Trophoblast cell (in vitro differentiated cells and primary cell): ENCODE measurements around the gene FBN1.

Source experiments
- DNase-seq, 2 donors: peaks; one replicate each; pipeline ENCODE4 v3.0.0-alpha.2; 2016
- H2AFZ ChIP-seq: 2 replicates; pipeline ENCODE4 v1.6.1; 2013; ENCODE audit warnings: low read length, moderate library complexity, mild to moderate bottlenecking; ENCODE audit not compliant: insufficient read depth, poor library complexity
- H2AK5ac ChIP-seq: 2 replicates; pipeline ENCODE4 v1.6.1; 2013; ENCODE audit warnings: mild to moderate bottlenecking, low read length
- H2BK120ac ChIP-seq: 2 replicates; pipeline ENCODE4 v1.6.1; 2013; ENCODE audit warnings: low read length, mild to moderate bottlenecking, moderate library complexity; ENCODE audit not compliant: insufficient read depth, poor library complexity
- H2BK12ac ChIP-seq: 2 replicates; pipeline ENCODE4 v1.6.1; 2013; ENCODE audit warnings: mild to moderate bottlenecking, low read length, moderate library complexity
- H2BK5ac ChIP-seq: 2 replicates; pipeline ENCODE4 v1.6.1; 2013; ENCODE audit warnings: low read length, low read depth, moderate library complexity, mild to moderate bottlenecking; ENCODE audit not compliant: poor library complexity
- H3K14ac ChIP-seq: 2 replicates; pipeline ENCODE4 v1.6.1; 2013; ENCODE audit warnings: mild to moderate bottlenecking, low read length
- H3K18ac ChIP-seq: 2 replicates; pipeline ENCODE4 v1.6.1; 2013; ENCODE audit warnings: mild to moderate bottlenecking, low read length
- H3K23ac ChIP-seq: 2 replicates; pipeline ENCODE4 v1.6.1; 2013; ENCODE audit warnings: low read length
- H3K27ac ChIP-seq: 2 replicates; pipeline ENCODE4 v1.5.1; 2013; ENCODE audit warnings: low read depth, mild to moderate bottlenecking, inconsistent platforms, low read length, moderate library complexity
- H3K27me3 ChIP-seq: 2 replicates; pipeline ENCODE4 v1.6.1; 2013; ENCODE audit warnings: inconsistent platforms, mild to moderate bottlenecking, low read length, moderate library complexity; ENCODE audit not compliant: insufficient read depth
- H3K36me3 ChIP-seq, 2 experiments: 1 replicate in 1 of 2; 2 replicates in 1 of 2; pipeline ENCODE4 v1.6.1; 2013; ENCODE audit warnings: low read length in 2 of 2, mild to moderate bottlenecking in 2 of 2, moderate library complexity in 1 of 2; ENCODE audit not compliant: insufficient read depth in 2 of 2, control insufficient read depth in 1 of 2
- H3K4ac ChIP-seq: 2 replicates; pipeline ENCODE4 v1.6.1; 2013; ENCODE audit warnings: low read depth, mild to moderate bottlenecking, low read length, moderate library complexity
- H3K4me1 ChIP-seq, 2 experiments: 1 replicate in 1 of 2; 2 replicates in 1 of 2; pipeline ENCODE4 v1.6.1; 2013; ENCODE audit warnings: low read length in 2 of 2, mild to moderate bottlenecking in 2 of 2, moderate library complexity in 1 of 2; ENCODE audit not compliant: insufficient read depth in 2 of 2, control insufficient read depth in 1 of 2
- H3K4me2 ChIP-seq: 2 replicates; pipeline ENCODE4 v1.6.1; 2013; ENCODE audit warnings: inconsistent platforms, mild to moderate bottlenecking, low read length, moderate library complexity
- H3K4me3 ChIP-seq: 2 replicates; pipeline ENCODE4 v1.5.1; 2013; ENCODE audit warnings: mild to moderate bottlenecking, low read depth, low read length, inconsistent platforms
- H3K79me1 ChIP-seq: one replicate; pipeline ENCODE4 v1.6.1; 2013; ENCODE audit warnings: low read length
- H3K79me2 ChIP-seq: 2 replicates; pipeline ENCODE4 v1.6.1; 2013; ENCODE audit warnings: low read length, mild to moderate bottlenecking; ENCODE audit not compliant: control insufficient read depth, insufficient read depth, poor library complexity
- H3K9ac ChIP-seq: 2 replicates; pipeline ENCODE4 v1.6.1; 2013; ENCODE audit warnings: mild to moderate bottlenecking, low read length
- H3K9me3 ChIP-seq: 2 replicates; pipeline ENCODE4 v1.6.1; 2013; ENCODE audit warnings: low read depth, mild to moderate bottlenecking, control low read depth, inconsistent platforms, low read length; ENCODE audit not compliant: insufficient read depth
- H4K12ac ChIP-seq: 2 replicates; pipeline ENCODE4 v1.6.1; 2013; ENCODE audit warnings: low read depth, mild to moderate bottlenecking, low read length, moderate library complexity
- H4K8ac ChIP-seq: 2 replicates; pipeline ENCODE4 v1.6.1; 2013; ENCODE audit warnings: low read depth, mild to moderate bottlenecking, low read length, moderate library complexity
- H4K91ac ChIP-seq: one replicate; pipeline ENCODE4 v1.6.1; 2013; ENCODE audit warnings: low read depth, mild to moderate bottlenecking, low read length, moderate library complexity
- WGBS: extraction: QIAGEN DNeasy Blood & Tissue Kit; methylation state at CpG from one replicate; pipeline ENCODE4 v1.1.7; 2013; ENCODE audit warnings: missing lambda C conversion rate; ENCODE audit not compliant: insufficient read length, insufficient coverage; ENCODE audit errors: extremely low coverage; 5-methylcytosine and 5-hydroxymethylcytosine counted together

FBN1 gene

GRCh38 chr15:48678851-48679250 lies 33.3 kb upstream of the FBN1 start:
- Histone ChIP-seq H3K18ac (no peak overlapping the region), H2BK5ac (no peak overlapping the region), H3K9me3 (no peaks in the 10 kb centered on the region), H3K79me2 (no peaks in the 10 kb centered on the region), H3K23ac (no peak overlapping the region), H3K36me3 (no peaks in the 10 kb centered on the region), H3K9ac (no peak overlapping the region), H4K12ac (no peak overlapping the region), H2AFZ (no peak overlapping the region), H2BK120ac (no peak overlapping the region), H3K4me3 (no peak overlapping the region), H4K8ac (no peak overlapping the region), H2AK5ac (no peak overlapping the region), H3K4me2 (no peak overlapping the region), H3K4me1 (peaks cover 6 to 15% of the 10 kb centered on the region in 2 experiments), H3K14ac (no peak overlapping the region), H2BK12ac (peak overlapping the region; percentile 79), H3K79me1 (peaks cover 2% of the 10 kb centered on the region), H3K4ac (no peak overlapping the region), H4K91ac (peak overlapping the region; percentile 18), H3K27me3 (no peaks in the 10 kb centered on the region), H3K27ac (no peak overlapping the region)
- peak; percentile 87 to 89 for DNase-seq
- no CpG with 5 or more reads among the region's 7 CpGs for WGBS

GRCh38 chr15:48677821-48678220 lies 32.3 kb upstream of the FBN1 start:
- WGBS, result no CpG with 5 or more reads among the region's 2 CpGs
- H3K18ac ChIP-seq, result no peak overlapping the region
- H3K4me3 ChIP-seq, result no peak overlapping the region
- no peak overlapping the region for H3K4ac ChIP-seq
- H3K4me1 ChIP-seq, result peaks cover 4 to 13% of the 10 kb centered on the region in 2 experiments
- no peaks in the 10 kb centered on the region for H3K9me3 ChIP-seq
- no peak overlapping the region for H4K91ac ChIP-seq
- no peak overlapping the region for H3K4me2 ChIP-seq
- H3K14ac ChIP-seq, result no peak overlapping the region
- H3K23ac ChIP-seq, result no peak overlapping the region
- H2BK120ac ChIP-seq, result no peak overlapping the region
- peaks cover 2% of the 10 kb centered on the region for H3K79me1 ChIP-seq
- no peak overlapping the region for H2BK5ac ChIP-seq
- peak overlapping the region; percentile 30 for H2BK12ac ChIP-seq
- H2AFZ ChIP-seq, result no peak overlapping the region
- no peaks in the 10 kb centered on the region for H3K27me3 ChIP-seq
- H2AK5ac ChIP-seq, result peak overlapping the region; percentile 51
- H4K12ac ChIP-seq, result no peak overlapping the region
- no peaks in the 10 kb centered on the region for H3K36me3 ChIP-seq
- H3K27ac ChIP-seq, result no peak overlapping the region
- H3K9ac ChIP-seq, result no peak overlapping the region
- DNase-seq, result peak; percentile 88 to 92
- H4K8ac ChIP-seq, result no peak overlapping the region
- no peaks in the 10 kb centered on the region for H3K79me2 ChIP-seq

DNA sequence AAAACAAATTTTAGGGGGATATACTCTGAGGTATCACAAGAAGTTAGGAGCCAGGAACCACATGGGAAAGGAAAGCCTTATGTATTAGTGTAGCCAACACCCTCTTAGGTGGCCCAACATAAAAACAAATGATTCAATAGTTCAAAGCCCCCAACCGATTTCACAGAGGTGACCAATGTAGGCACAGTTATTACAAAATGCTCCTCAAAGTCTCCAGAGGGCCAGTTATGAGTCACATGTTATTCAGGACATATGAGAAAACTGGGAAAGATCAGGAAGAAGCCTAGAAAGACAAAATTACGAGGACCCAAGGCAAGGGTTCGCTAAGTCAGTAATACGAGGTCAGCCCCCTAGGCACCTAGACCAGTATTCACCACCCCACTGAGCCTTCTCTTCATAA lies 29.9 kb upstream of the FBN1 start:
- peaks cover 4 to 8% of the 10 kb centered on the region in 2 experiments for H3K4me1 ChIP-seq

GRCh38 chr15:48674876-48675275 lies 29.4 kb upstream of the FBN1 start:
- Histone ChIP-seq H3K4me1 (peaks cover 4 to 8% of the 10 kb centered on the region in 2 experiments), H3K79me1 (peaks cover 2% of the 10 kb centered on the region), H3K27me3 (no peaks in the 10 kb centered on the region), H3K18ac (no peak overlapping the region), H4K8ac (no peak overlapping the region), H2BK12ac (no peak overlapping the region), H4K91ac (no peak overlapping the region), H3K36me3 (no peaks in the 10 kb centered on the region), H3K9me3 (no peaks in the 10 kb centered on the region), H2AK5ac (no peak overlapping the region), H3K14ac (no peak overlapping the region), H3K4ac (no peak overlapping the region), H3K9ac (no peak overlapping the region), H3K4me3 (no peak overlapping the region), H2BK5ac (no peak overlapping the region), H3K4me2 (no peak overlapping the region), H3K27ac (no peak overlapping the region), H2BK120ac (no peak overlapping the region), H2AFZ (no peak overlapping the region), H3K23ac (no peak overlapping the region), H3K79me2 (no peaks in the 10 kb centered on the region), H4K12ac (no peak overlapping the region)
- WGBS, result no CpG with 5 or more reads among the region's 3 CpGs
- DNase-seq, result no peak

More for the DNA sequence above, 29.9 kb upstream of the FBN1 start:
- H2AK5ac ChIP-seq, result no peak overlapping the region
- no peak overlapping the region for H2BK120ac ChIP-seq
- H3K27me3 ChIP-seq, result no peaks in the 10 kb centered on the region
- H2BK12ac ChIP-seq, result no peak overlapping the region
- no peak overlapping the region for H4K12ac ChIP-seq
- DNase-seq, result peak in 1 of 2 donors; percentile 24
- H3K4me2 ChIP-seq, result no peak overlapping the region
- no peaks in the 10 kb centered on the region for H3K79me2 ChIP-seq
- no peak overlapping the region for H2AFZ ChIP-seq
- H3K79me1 ChIP-seq, result peaks cover 2% of the 10 kb centered on the region
- H3K36me3 ChIP-seq, result no peaks in the 10 kb centered on the region
- H3K27ac ChIP-seq, result no peak overlapping the region
- no peak overlapping the region for H3K9ac ChIP-seq
- H3K4me3 ChIP-seq, result no peak overlapping the region
- no peak overlapping the region for H3K14ac ChIP-seq
- WGBS, result no CpG with 5 or more reads among the region's 4 CpGs
- no peak overlapping the region for H3K4ac ChIP-seq
- no peaks in the 10 kb centered on the region for H3K9me3 ChIP-seq
- no peak overlapping the region for H3K18ac ChIP-seq
- H2BK5ac ChIP-seq, result no peak overlapping the region
- no peak overlapping the region for H3K23ac ChIP-seq
- H4K91ac ChIP-seq, result no peak overlapping the region
- no peak overlapping the region for H4K8ac ChIP-seq
